HG03469 (cell line): Measurements from ENCODE around the gene ZC4H2.
"Not testable (repeated sequence)": the region's sequence is repeated elsewhere in the genome, so short reads cannot be mapped to it uniquely, and the experiment has no call there.

Source experiments
- ATAC-seq: cut with Tn5 transposase; IDR thresholded peaks from one replicate; pipeline ENCODE4 v1.9.1; 2021; ENCODE audit warnings: mild to moderate bottlenecking, moderate library complexity, moderate number of reproducible peaks; ENCODE audit not compliant: unreplicated experiment

Gene ZC4H2, protein sequence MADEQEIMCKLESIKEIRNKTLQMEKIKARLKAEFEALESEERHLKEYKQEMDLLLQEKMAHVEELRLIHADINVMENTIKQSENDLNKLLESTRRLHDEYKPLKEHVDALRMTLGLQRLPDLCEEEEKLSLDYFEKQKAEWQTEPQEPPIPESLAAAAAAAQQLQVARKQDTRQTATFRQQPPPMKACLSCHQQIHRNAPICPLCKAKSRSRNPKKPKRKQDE

DNA sequence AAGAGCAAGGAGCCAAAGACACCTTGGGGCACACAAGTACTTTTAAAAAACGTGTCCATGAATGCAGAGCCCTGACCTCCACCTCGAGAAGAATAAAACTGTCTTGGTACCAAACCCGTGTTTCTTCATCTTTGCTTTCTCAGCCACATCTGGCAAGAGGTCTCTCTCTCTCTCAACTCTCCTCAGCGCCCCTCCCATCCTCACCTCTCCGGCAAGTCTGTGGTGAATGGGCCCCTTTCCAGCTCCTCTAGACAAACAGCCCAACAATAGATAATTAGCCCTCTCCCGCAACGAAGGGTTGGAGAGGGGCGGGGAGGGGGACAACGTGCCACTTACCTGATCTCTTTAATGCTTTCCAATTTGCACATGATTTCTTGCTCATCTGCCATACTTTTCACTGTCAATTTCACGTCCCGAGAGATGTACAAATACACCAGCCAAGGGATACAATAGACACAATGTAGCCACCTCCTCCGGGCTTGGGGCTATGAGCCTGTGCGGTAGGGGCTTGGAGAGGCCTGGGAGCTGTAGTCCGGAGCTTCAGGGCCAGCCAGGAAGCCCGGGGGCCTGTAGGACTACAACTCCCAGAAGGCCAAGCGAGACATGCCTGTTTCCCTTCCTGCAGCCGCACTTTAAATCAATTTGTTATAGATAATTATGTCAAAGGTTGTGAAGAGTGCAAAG, at the start of gene ZC4H2:
Gene ZC4H2, minus strand, starts transcription at position 462 of the 684 bp plus-strand sequence. Its CDS starts 73 bp downstream, at position 389.
- ATAC-seq: peak; percentile 99

DNA sequence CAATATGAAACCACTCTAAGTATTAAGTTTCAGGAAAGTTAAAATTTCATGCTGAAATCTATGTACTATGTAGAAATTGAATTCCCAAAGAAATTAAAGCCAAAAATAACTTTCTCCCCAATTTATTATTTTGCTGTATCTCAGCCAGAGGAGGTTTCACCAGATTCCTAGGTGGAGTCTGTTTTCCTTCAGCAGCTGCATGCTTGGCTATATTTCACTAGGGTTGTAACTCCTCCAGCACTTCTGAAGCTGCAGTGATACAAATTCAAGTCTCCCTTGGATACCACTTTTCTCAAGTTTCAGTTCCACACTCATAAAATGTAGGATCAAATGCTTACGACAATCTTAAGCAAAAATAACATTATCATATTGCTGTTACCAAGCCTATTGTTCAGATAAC, 41.2 kb upstream of the ZC4H2 start:
- ATAC-seq: no peak

DNA sequence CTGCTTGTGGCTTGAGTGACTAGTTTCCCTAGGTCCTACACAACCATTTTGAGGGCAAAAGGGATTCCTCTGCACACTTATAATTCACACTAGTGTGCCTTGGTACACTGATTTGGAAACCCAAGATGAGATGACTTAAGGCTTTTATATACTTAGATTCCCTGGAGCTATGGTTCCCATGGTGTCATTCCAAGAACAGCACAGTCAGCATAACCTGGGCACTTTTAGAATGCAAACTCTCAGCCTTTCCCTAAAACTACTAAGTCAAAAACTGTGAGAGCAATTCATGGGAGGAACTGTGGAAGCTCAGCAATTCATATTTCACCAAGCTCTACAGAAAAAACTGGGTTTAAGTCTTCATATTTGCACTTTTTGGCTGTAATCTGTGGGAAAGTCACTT, 38.0 kb upstream of the ZC4H2 start:
- ATAC-seq: no peak

DNA sequence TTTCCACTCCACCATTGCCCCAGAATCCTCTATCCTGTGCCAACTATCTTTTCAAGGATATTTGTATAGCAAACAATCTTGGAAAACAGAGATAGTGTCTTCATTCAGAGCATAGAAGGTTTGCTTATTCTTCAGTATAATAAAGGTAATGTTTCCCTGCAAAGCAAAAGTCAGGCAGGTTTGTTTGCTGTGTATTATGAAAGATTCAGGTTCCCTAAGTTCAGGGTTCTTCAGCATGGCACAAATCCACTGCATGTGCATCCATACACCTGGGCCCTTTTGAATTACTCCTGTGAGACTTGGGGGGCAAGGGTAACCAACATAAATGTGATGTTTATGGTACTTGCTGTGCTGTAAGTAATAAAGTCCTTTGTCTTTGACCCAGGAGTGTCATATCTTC, 33.2 kb upstream of the ZC4H2 start:
- ATAC-seq: no peak

DNA sequence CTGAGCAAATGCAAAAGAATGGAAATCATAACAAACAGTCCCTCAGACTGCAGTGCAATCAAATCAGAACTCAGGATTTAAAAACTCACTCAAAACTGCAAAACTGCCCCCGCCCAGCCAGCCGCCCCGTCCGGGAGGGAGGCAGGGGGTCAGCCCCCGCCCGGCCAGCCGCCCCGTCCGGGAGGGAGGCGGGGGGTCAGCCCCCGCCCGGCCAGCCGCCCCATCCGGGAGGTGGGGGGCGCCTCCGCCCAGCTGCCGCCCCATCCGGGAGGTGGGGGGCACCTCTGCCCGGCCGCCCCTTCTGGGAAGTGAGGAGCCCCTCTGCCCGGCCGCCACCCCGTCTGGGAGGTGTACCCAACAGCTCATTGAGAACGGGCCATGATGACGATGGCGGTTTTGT, 26.0 kb upstream of the ZC4H2 start:
- ATAC-seq: not testable (repeated sequence)

- ATAC-seq: no peak
Measured at GRCh38 chrX:64996805-64997204, 20.6 kb upstream of the ZC4H2 start.

DNA sequence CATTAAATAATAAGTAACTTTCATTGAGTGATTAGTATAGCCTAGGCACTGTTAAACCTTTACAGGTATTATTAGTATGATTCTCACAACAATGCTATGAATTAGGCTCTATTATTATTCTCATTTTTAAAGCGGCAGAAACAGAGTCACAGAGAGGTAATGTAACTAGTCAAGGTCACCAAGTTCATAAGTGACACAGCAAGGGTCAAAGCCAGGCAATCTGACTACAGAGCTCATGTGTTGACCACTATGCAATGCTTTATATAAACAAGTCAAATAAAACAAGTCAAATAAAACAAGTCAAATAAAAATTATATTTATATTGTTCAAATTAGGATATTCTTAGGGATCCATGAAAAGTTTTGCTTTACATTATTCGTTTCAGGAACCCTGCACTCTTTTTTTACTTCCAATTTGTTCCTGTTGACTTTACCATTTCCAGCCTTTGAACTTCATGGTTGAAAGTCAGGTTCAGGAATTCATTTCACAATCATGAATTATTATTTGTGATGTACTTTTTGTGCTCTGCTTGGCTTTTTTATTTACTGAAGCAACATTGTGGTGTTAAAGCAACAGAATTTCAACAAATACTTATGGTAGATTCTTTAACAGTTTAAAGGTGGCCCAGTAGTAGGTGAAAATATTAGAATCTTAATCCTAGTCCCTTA, 18.0 kb upstream of the ZC4H2 start:
- ATAC-seq: no peak

DNA sequence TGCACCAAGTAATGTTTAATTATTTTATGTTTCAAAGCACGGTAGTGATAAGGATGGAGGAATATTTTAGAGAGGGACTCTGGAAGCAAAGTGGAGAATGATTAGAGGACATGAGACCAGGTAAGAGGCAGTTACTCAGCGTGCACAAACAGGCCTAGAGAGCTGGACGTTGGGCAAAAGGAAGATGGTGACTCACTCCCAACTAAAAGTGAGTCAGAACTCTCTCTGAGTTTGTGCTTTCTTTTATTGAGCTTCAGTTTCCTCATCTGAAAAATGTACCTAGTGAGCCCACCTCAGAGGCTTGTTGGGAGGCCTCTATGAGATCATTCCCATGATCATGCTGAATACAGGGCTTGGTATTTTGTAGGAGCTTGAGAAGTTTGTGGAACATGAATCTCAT, 1.6 kb upstream of the ZC4H2 start:
- no peak for ATAC-seq

GRCh38 chrX:64977051-64977450, 801 bp upstream of the ZC4H2 start:
- ATAC-seq: no peak

DNA sequence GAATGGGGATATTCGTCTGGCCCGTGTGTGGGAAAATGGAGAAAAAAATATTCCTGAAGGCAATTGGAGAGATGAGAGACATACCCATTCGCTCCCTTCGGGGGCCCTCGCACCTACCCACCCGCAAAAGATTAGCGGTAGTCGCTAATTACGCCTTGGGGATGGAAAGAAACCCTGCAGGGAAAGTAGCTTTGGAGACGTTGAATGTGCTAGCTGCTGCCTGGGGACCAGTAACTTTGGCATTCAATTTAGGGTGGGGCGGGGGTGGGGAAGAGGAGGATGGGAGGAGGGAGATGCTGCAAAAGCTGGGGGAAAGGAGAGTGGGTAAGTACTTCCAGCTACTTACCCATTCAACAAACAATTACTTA, 407 bp upstream of the ZC4H2 start:
- ATAC-seq: peak; percentile 10

DNA sequence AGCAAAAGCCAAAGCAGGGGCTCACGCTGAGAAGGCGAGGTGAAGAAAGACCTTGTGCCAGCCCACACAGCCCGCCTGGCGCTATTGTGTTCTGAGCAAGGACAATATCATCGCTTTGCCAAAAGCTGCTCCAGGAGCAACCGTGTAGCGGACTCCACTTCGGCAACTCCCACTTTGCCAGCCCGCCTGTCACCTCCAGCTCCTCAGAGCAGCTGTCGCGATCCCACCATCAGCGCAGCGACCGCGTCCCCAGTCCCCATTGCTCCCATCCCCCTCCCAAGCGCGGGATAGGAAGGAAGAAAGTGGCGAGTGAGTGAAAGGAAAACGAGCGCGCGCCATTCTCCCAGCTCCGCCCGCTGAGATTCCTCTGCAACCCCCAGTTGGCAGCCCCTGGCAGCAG, 759 bp downstream of the ZC4H2 start:
- ATAC-seq: no peak

GRCh38 chrX:64925480-64925879, 50.8 kb downstream of the ZC4H2 start:
- no peak for ATAC-seq

- ATAC-seq: no peak
Measured at GRCh38 chrX:64908121-64908520, 68.1 kb downstream of the ZC4H2 start.

- ATAC-seq: peak; percentile 70
Measured at GRCh38 chrX:64894454-64895038, 81.7 kb downstream of the ZC4H2 start.

GRCh38 chrX:64885850-64886249, 90.4 kb downstream of the ZC4H2 start:
- ATAC-seq: no peak

GRCh38 chrX:64878709-64879108, 97.5 kb downstream of the ZC4H2 start:
- ATAC-seq: not testable (repeated sequence)

GRCh38 chrX:64867217-64867616, 109.0 kb downstream of the ZC4H2 start:
- no peak for ATAC-seq
